GM13977 (cell line): ENCODE data around the gene TNRC6B.

Experiments used
- DNase-seq: peaks from one replicate; pipeline ENCODE4 v3.0.0; 2012; ENCODE audit warnings: low spot score
- CTCF ChIP-seq: IDR thresholded peaks from 2 replicates; pipeline ENCODE4 v1.5.1; 2012; ENCODE audit warnings: mild to moderate bottlenecking, control low read depth; ENCODE audit not compliant: insufficient read depth; ENCODE audit errors: extremely low read depth, missing control alignments
- in situ Hi-C: fragments of 300-500 bp; cut with MboI; formaldehyde crosslinking; loops from one replicate; pipeline ENCODE4 v1.12.0; 2022; ENCODE audit warnings: low sequenced_read_pairs, low pct_unique_long_range_greater_than_20kb, mixed read lengths, inconsistent platforms; ENCODE audit not compliant: unreplicated experiment

The TNRC6B gene

GRCh38 chr22:40258017-40258416, 80.3 kb downstream of the TNRC6B start:
- no peak for DNase-seq
- in situ Hi-C loops, result no loop called here
- no peak for TF ChIP-seq CTCF

- no peak for DNase-seq
- in situ Hi-C loops, result no loop called here
These were observed 80.8 kb downstream of the TNRC6B start for GRCh38 chr22:40258501-40258915.

GRCh38 chr22:40261783-40262182, 84.1 kb downstream of the TNRC6B start:
- no peak for TF ChIP-seq CTCF
- no peak for DNase-seq
- in situ Hi-C loops, result no loop called here

More at GRCh38 chr22:40258501-40258915, 80.8 kb downstream of the TNRC6B start:
- TF ChIP-seq CTCF, result no peak

GRCh38 chr22:40263191-40263590, 85.5 kb downstream of the TNRC6B start:
- DNase-seq, result peak; percentile 48
- TF ChIP-seq CTCF, result no peak
- in situ Hi-C loops, result no loop called here

GRCh38 chr22:40265783-40266182, 88.1 kb downstream of the TNRC6B start:
- TF ChIP-seq CTCF, result no peak
- DNase-seq, result no peak
- in situ Hi-C loops, result no loop called here

- in situ Hi-C loops, result no loop called here
- no peak for DNase-seq
- no peak for TF ChIP-seq CTCF
These were observed 92.3 kb downstream of the TNRC6B start for GRCh38 chr22:40270031-40270430.

GRCh38 chr22:40270748-40271373, 93.1 kb downstream of the TNRC6B start:
- in situ Hi-C loops, result no loop called here
- TF ChIP-seq CTCF, result no peak
- DNase-seq, result no peak
